ENCODE measurements around the gene TGFBR3.

TGFBR3 gene

DNA sequence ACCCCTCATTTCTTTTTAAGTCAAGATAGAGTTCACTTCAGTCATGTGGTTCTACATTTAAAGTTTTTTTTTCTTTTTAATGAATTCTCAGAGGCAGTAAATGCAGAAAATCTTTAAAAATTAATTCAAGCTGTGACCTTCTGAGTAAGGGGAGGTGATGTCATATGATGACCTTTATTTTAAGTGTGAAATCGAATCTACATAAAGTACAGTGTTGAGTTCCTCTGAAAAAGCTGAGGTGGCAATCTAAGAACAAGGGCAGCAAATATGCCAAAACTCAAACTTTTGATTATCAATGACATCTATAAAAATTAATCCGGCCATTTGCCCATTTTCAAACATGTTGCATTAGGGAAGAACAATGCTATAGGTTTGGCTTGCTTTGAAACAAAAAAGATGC lies 211.8 kb downstream of the TGFBR3 start:
- Histone ChIP-seq H3K27ac (ENCODE audit: low read length) (no peak overlapping the region), H4K20me1 (ENCODE audit: insufficient read depth, low read length) (no peaks in the 10 kb centered on the region), H3K4me3 (ENCODE audit: low read depth in 1 of 2, low read length in 2 of 2) (no peak overlapping the region), H3K9ac (ENCODE audit: low read depth, low read length) (no peak overlapping the region), H3K4me1 (ENCODE audit: insufficient read depth, low read length) (peaks cover 4% of the 10 kb centered on the region; the same call in 1 of the 2 replicates), H3K36me3 (ENCODE audit: insufficient read depth, low read length) (no peaks in the 10 kb centered on the region), H2AFZ (ENCODE audit: low read depth, low read length) (no peak overlapping the region), H3K79me2 (ENCODE audit: insufficient read depth, low read length) (no peaks in the 10 kb centered on the region), H3K9me3 (ENCODE audit: insufficient read depth, low read length, severe bottlenecking) (no peaks in the 10 kb centered on the region), H3K27me3 (ENCODE audit: insufficient read depth, low read length, poor library complexity) (no peaks in the 10 kb centered on the region), H3K4me2 (ENCODE audit: insufficient read depth, low read length) (no peak overlapping the region)
- TF ChIP-seq EZH2 (IDR thresholded peaks at IDR 0.05; ENCODE audit: borderline replicate concordance, low read depth, low read length, severe bottlenecking) (no peak), CTCF (IDR thresholded peaks at IDR 0.05; ENCODE audit: borderline replicate concordance, extremely low read depth, low read length, poor library complexity, severe bottlenecking) (no peak)
- no peak for DNase-seq
- no peak for ATAC-seq (ENCODE audit: insufficient read depth, low read depth)

- Histone ChIP-seq H3K4me1 (ENCODE audit: insufficient read depth, low read length) (peaks cover 4% of the 10 kb centered on the region; the same call in 1 of the 2 replicates), H3K36me3 (ENCODE audit: insufficient read depth, low read length) (no peaks in the 10 kb centered on the region), H4K20me1 (ENCODE audit: insufficient read depth, low read length) (no peaks in the 10 kb centered on the region), H3K4me2 (ENCODE audit: insufficient read depth, low read length) (no peak overlapping the region), H2AFZ (ENCODE audit: low read depth, low read length) (no peak overlapping the region), H3K27ac (ENCODE audit: low read length) (no peak overlapping the region), H3K4me3 (ENCODE audit: low read depth in 1 of 2, low read length in 2 of 2) (no peak overlapping the region), H3K79me2 (ENCODE audit: insufficient read depth, low read length) (no peaks in the 10 kb centered on the region), H3K27me3 (ENCODE audit: insufficient read depth, low read length, poor library complexity) (no peaks in the 10 kb centered on the region), H3K9me3 (ENCODE audit: insufficient read depth, low read length, severe bottlenecking) (no peaks in the 10 kb centered on the region), H3K9ac (ENCODE audit: low read depth, low read length) (no peak overlapping the region)
- ATAC-seq (ENCODE audit: insufficient read depth, low read depth) (no peak), DNase-seq (no peak)
- TF ChIP-seq CTCF (IDR thresholded peaks at IDR 0.05; ENCODE audit: borderline replicate concordance, extremely low read depth, low read length, poor library complexity, severe bottlenecking) (no peak), EZH2 (IDR thresholded peaks at IDR 0.05; ENCODE audit: borderline replicate concordance, low read depth, low read length, severe bottlenecking) (no peak)
Observed at GRCh38 chr1:91673613-91674012, 212.3 kb downstream of the TGFBR3 start.

GRCh38 chr1:91672601-91673161 lies 213.3 kb downstream of the TGFBR3 start:
- Histone ChIP-seq H3K27ac (ENCODE audit: low read length) (no peak overlapping the region), H3K9me3 (ENCODE audit: insufficient read depth, low read length, severe bottlenecking) (no peaks in the 10 kb centered on the region), H3K27me3 (ENCODE audit: insufficient read depth, low read length, poor library complexity) (no peaks in the 10 kb centered on the region), H3K4me3 (ENCODE audit: low read depth in 1 of 2, low read length in 2 of 2) (no peak overlapping the region), H3K79me2 (ENCODE audit: insufficient read depth, low read length) (no peaks in the 10 kb centered on the region), H3K9ac (ENCODE audit: low read depth, low read length) (no peak overlapping the region), H3K4me2 (ENCODE audit: insufficient read depth, low read length) (no peak overlapping the region), H3K4me1 (ENCODE audit: insufficient read depth, low read length) (peaks cover 4% of the 10 kb centered on the region; the same call in 1 of the 2 replicates), H2AFZ (ENCODE audit: low read depth, low read length) (no peak overlapping the region), H4K20me1 (ENCODE audit: insufficient read depth, low read length) (no peaks in the 10 kb centered on the region), H3K36me3 (ENCODE audit: insufficient read depth, low read length) (no peaks in the 10 kb centered on the region)
- no peak for TF ChIP-seq CTCF (IDR thresholded peaks at IDR 0.05; ENCODE audit: borderline replicate concordance, extremely low read depth, low read length, poor library complexity, severe bottlenecking)
- no peak for TF ChIP-seq EZH2 (IDR thresholded peaks at IDR 0.05; ENCODE audit: borderline replicate concordance, low read depth, low read length, severe bottlenecking)
- no peak for ATAC-seq (ENCODE audit: insufficient read depth, low read depth)
- DNase-seq, result no peak

Data from DND-41 (cell line).